Vagina (tissue), 2 donors: Measurements from ENCODE around the gene GRIK4. TPM values are rescaled to one million over a fixed set of nuclear protein-coding genes. Genes with fewer than 3 reads are reported as not detected.

Source experiments
- DNase-seq, 2 donors: peaks; one replicate each; pipeline ENCODE4 v3.0.0-alpha.2; 2017; ENCODE audit errors: extremely low spot score in 2 of 2
- H3K27ac ChIP-seq: fragments of 200-600 bp; sonication (generic); one replicate; pipeline ENCODE4 v1.5.1; 2019
- H3K27me3 ChIP-seq: fragments of 200-600 bp; sonication (generic); one replicate; pipeline ENCODE4 v1.5.1; 2019
- H3K36me3 ChIP-seq, 2 donors: fragments of 200-600 bp; sonication (generic); one replicate each; pipeline ENCODE4 v1.5.1; 2017 to 2019
- H3K4me1 ChIP-seq: fragments of 200-600 bp; sonication (generic); one replicate; pipeline ENCODE4 v1.5.1; 2019
- H3K4me3 ChIP-seq, 2 donors: fragments of 200-600 bp; sonication (generic); 1 replicate in 1 of 2; 2 replicates in 1 of 2; pipeline ENCODE4 v1.5.1; 2016 to 2019
- H3K9me3 ChIP-seq: fragments of 200-600 bp; sonication (generic); one replicate; pipeline ENCODE4 v1.5.1; 2019
- CTCF ChIP-seq, 3 experiments: fragments of 450-650 bp in 2 of 3; fragments of 200-600 bp in 1 of 3; sonication (generic) in 1 of 3; IDR thresholded peaks; one replicate each; pipeline ENCODE4 v1.5.1; 2017 to 2019; ENCODE audit warnings: antibody characterized with exemption in 3 of 3, mild to moderate bottlenecking in 2 of 3, moderate library complexity in 2 of 3
- POLR2A ChIP-seq, 2 donors: fragments of 450-650 bp; IDR thresholded peaks; one replicate each; pipeline ENCODE4 v1.6.1; 2017; ENCODE audit warnings: antibody characterized with exemption in 2 of 2, mild to moderate bottlenecking in 2 of 2, moderate library complexity in 2 of 2
- POLR2AphosphoS5 ChIP-seq, 2 donors: sonication (generic); formaldehyde crosslinking; IDR thresholded peaks; one replicate each; pipeline ENCODE4 v1.9.0; 2017; ENCODE audit warnings: antibody characterized with exemption in 2 of 2, mild to moderate bottlenecking in 2 of 2, low read depth in 1 of 2; ENCODE audit not compliant: insufficient read depth in 1 of 2
- intact Hi-C: fragments of 100-400 bp; cut with DNase I; formaldehyde crosslinking; loops from one replicate; pipeline ENCODE4 v1.15.1; 2023
- total RNA-seq: library from RNA; depleted of rRNA; stranded (reverse); fragments of >200 nt; gene quantifications from one replicate; pipeline ENCODE4 v1.2.3, GENCODE V29; 2016

GRIK4 gene
- total RNA-seq, 1 donor from 2014 or later, result 0.25 TPM

GRCh38 chr11:120912504-120912903 is 401.0 kb downstream of the GRIK4 start:
- Histone ChIP-seq H3K9me3 (no peaks in the 10 kb centered on the region), H3K27ac (no peak overlapping the region), H3K36me3 (no peaks in the 10 kb centered on the region), H3K27me3 (no peaks in the 10 kb centered on the region), H3K4me1 (no peaks in the 10 kb centered on the region), H3K4me3 (no peak overlapping the region)
- intact Hi-C loops, result no loop called here
- TF ChIP-seq POLR2AphosphoS5 (IDR thresholded peaks at IDR 0.05; ENCODE audit: insufficient read depth in 1 of 2, low read depth in 1 of 2), result no peak
- TF ChIP-seq POLR2A (IDR thresholded peaks at IDR 0.05), result no peak
- TF ChIP-seq CTCF (IDR thresholded peaks at IDR 0.05), result no peak
- no peak for DNase-seq

GRCh38 chr11:120912915-120913314 is 401.4 kb downstream of the GRIK4 start:
- intact Hi-C loops, result no loop called here
- H3K36me3 ChIP-seq, result no peaks in the 10 kb centered on the region
- no peaks in the 10 kb centered on the region for H3K27me3 ChIP-seq
- H3K27ac ChIP-seq, result no peak overlapping the region
- no peak for DNase-seq
- H3K4me3 ChIP-seq, result no peak overlapping the region
- no peaks in the 10 kb centered on the region for H3K4me1 ChIP-seq
- TF ChIP-seq CTCF (IDR thresholded peaks at IDR 0.05), result no peak
- no peak for TF ChIP-seq POLR2AphosphoS5 (IDR thresholded peaks at IDR 0.05; ENCODE audit: insufficient read depth in 1 of 2, low read depth in 1 of 2)
- no peak for TF ChIP-seq POLR2A (IDR thresholded peaks at IDR 0.05)
- H3K9me3 ChIP-seq, result no peaks in the 10 kb centered on the region

GRCh38 chr11:120914021-120914420 is 402.5 kb downstream of the GRIK4 start:
- H3K36me3 ChIP-seq, result no peaks in the 10 kb centered on the region
- H3K4me3 ChIP-seq, result no peak overlapping the region
- TF ChIP-seq POLR2AphosphoS5 (IDR thresholded peaks at IDR 0.05; ENCODE audit: insufficient read depth in 1 of 2, low read depth in 1 of 2) (no peak), CTCF (IDR thresholded peaks at IDR 0.05) (no peak), POLR2A (IDR thresholded peaks at IDR 0.05) (no peak)
- no peaks in the 10 kb centered on the region for H3K27me3 ChIP-seq
- intact Hi-C loops, result no loop called here
- DNase-seq, result no peak
- H3K27ac ChIP-seq, result no peak overlapping the region
- no peaks in the 10 kb centered on the region for H3K9me3 ChIP-seq
- no peaks in the 10 kb centered on the region for H3K4me1 ChIP-seq

- no peak for DNase-seq
- Histone ChIP-seq H3K27ac (no peak overlapping the region), H3K27me3 (no peaks in the 10 kb centered on the region), H3K36me3 (no peaks in the 10 kb centered on the region), H3K4me3 (no peak overlapping the region), H3K4me1 (no peaks in the 10 kb centered on the region), H3K9me3 (no peaks in the 10 kb centered on the region)
- no peak for TF ChIP-seq CTCF (IDR thresholded peaks at IDR 0.05)
- no peak for TF ChIP-seq POLR2AphosphoS5 (IDR thresholded peaks at IDR 0.05; ENCODE audit: insufficient read depth in 1 of 2, low read depth in 1 of 2)
- TF ChIP-seq POLR2A (IDR thresholded peaks at IDR 0.05), result no peak
- intact Hi-C loops, result no loop called here
These were observed 403.1 kb downstream of the GRIK4 start for GRCh38 chr11:120914601-120915000.

- H3K27ac ChIP-seq, result no peak overlapping the region
- H3K4me3 ChIP-seq, result no peak overlapping the region
- no peaks in the 10 kb centered on the region for H3K4me1 ChIP-seq
- H3K27me3 ChIP-seq, result no peaks in the 10 kb centered on the region
- no peak for DNase-seq
- no peaks in the 10 kb centered on the region for H3K9me3 ChIP-seq
- H3K36me3 ChIP-seq, result no peaks in the 10 kb centered on the region
- intact Hi-C loops, result no loop called here
- TF ChIP-seq POLR2AphosphoS5 (IDR thresholded peaks at IDR 0.05; ENCODE audit: insufficient read depth in 1 of 2, low read depth in 1 of 2), result no peak
- no peak for TF ChIP-seq POLR2A (IDR thresholded peaks at IDR 0.05)
- TF ChIP-seq CTCF (IDR thresholded peaks at IDR 0.05), result no peak
These were observed 406.2 kb downstream of the GRIK4 start for GRCh38 chr11:120917559-120918239.
